GM12864 (cell line): Measurements from ENCODE around the gene ARPC4.
"Not testable (repeated sequence)": the region's sequence is repeated elsewhere in the genome, so short reads cannot be mapped to it uniquely, and the experiment has no call there.

Experiments used
- DNase-seq: peaks from one replicate; pipeline ENCODE4 v3.0.0-alpha.2; 2011; ENCODE audit warnings: low read depth
- H3K4me3 ChIP-seq: 2 replicates; pipeline ENCODE4 v1.5.1; 2011; ENCODE audit warnings: mild to moderate bottlenecking, low read depth, low read length, control low read depth
- CTCF ChIP-seq: IDR thresholded peaks from 2 replicates; pipeline ENCODE4 v1.5.1; 2011; ENCODE audit warnings: low read depth, mild to moderate bottlenecking, moderate library complexity, low read length, control low read depth, inconsistent platforms; ENCODE audit errors: missing control alignments

The ARPC4 gene

GRCh38 chr3:9843715-9844438 lies 51.0 kb downstream of the ARPC4 start, which contains the start of gene RPUSD3:
TSS of gene RPUSD3 (minus strand) at chr3:9844008. CDS start at chr3:9843990, 18 bp downstream.
- peak within 1 kb of the TSS; percentile 89 for H3K4me3 ChIP-seq
- no peak for TF ChIP-seq CTCF
- peak; percentile 84 for DNase-seq

- no peak overlapping the region for H3K4me3 ChIP-seq
- TF ChIP-seq CTCF = no peak
- DNase-seq = no peak
Observed at GRCh38 chr3:9846231-9846630, 53.3 kb downstream of the ARPC4 start.

GRCh38 chr3:9846931-9847488 lies 54.1 kb downstream of the ARPC4 start:
- no peak for TF ChIP-seq CTCF
- no peak overlapping the region for H3K4me3 ChIP-seq
- no peak for DNase-seq

- DNase-seq, H3K4me3 ChIP-seq: not testable (repeated sequence)
Observed at GRCh38 chr3:9847870-9848269, 55.0 kb downstream of the ARPC4 start.

GRCh38 chr3:9848860-9849259 lies 56.0 kb downstream of the ARPC4 start:
- TF ChIP-seq CTCF = peak; percentile 34
- H3K4me3 ChIP-seq, DNase-seq: not testable (repeated sequence)

GRCh38 chr3:9851383-9851782 lies 58.5 kb downstream of the ARPC4 start:
- H3K4me3 ChIP-seq, DNase-seq: not testable (repeated sequence)

GRCh38 chr3:9851926-9852325 lies 59.0 kb downstream of the ARPC4 start:
- DNase-seq, H3K4me3 ChIP-seq: not testable (repeated sequence)

GRCh38 chr3:9852528-9852927 lies 59.6 kb downstream of the ARPC4 start:
- H3K4me3 ChIP-seq = no peak overlapping the region
- TF ChIP-seq CTCF = no peak
- no peak for DNase-seq

- not testable (repeated sequence) for H3K4me3 ChIP-seq, DNase-seq
Observed at GRCh38 chr3:9854291-9854940, 61.5 kb downstream of the ARPC4 start.
